ENCODE results near the gene SHROOM3.
"Not testable (repeated sequence)": the region's sequence is repeated elsewhere in the genome, so short reads cannot be mapped to it uniquely, and the experiment has no call there.

SHROOM3 gene

GRCh38 chr4:76407440-76408119 lies 27.4 kb upstream of the SHROOM3 start:
- TF ChIP-seq CTCF (conservative IDR thresholded peaks at IDR 0.05; ENCODE audit: control insufficient read depth, insufficient read depth, low read depth, low read length) = no peak

GRCh38 chr4:76410636-76411035 lies 24.4 kb upstream of the SHROOM3 start:
- no peak overlapping the region for H3K4me3 ChIP-seq (ENCODE audit: control insufficient read depth, low read depth, low read length)
- DNase-seq (ENCODE audit: low read depth) = no peak
- no peak for TF ChIP-seq CTCF (conservative IDR thresholded peaks at IDR 0.05; ENCODE audit: control insufficient read depth, insufficient read depth, low read depth, low read length)

More at GRCh38 chr4:76407440-76408119, 27.4 kb upstream of the SHROOM3 start:
- DNase-seq (ENCODE audit: low read depth) = no peak
- H3K4me3 ChIP-seq (ENCODE audit: control insufficient read depth, low read depth, low read length) = no peak overlapping the region

- no peak for DNase-seq (ENCODE audit: low read depth)
- peak overlapping the region; percentile 29 for H3K4me3 ChIP-seq (ENCODE audit: control insufficient read depth, low read depth, low read length)
- TF ChIP-seq CTCF (conservative IDR thresholded peaks at IDR 0.05; ENCODE audit: control insufficient read depth, insufficient read depth, low read depth, low read length) = no peak
Measured at GRCh38 chr4:76420188-76420761, 14.8 kb upstream of the SHROOM3 start.

GRCh38 chr4:76420762-76421581 lies 14.1 kb upstream of the SHROOM3 start, which contains the start of gene CCDC158:
Gene CCDC158, minus strand, starts transcription at chr4:76421141. Its CDS starts 17,934 bp downstream, at chr4:76403207.
- no peak for TF ChIP-seq CTCF (conservative IDR thresholded peaks at IDR 0.05; ENCODE audit: control insufficient read depth, insufficient read depth, low read depth, low read length)
- peak within 1 kb of the TSS; percentile 29 for H3K4me3 ChIP-seq (ENCODE audit: control insufficient read depth, low read depth, low read length)
- DNase-seq (ENCODE audit: low read depth) = no peak

- H3K4me3 ChIP-seq (ENCODE audit: control insufficient read depth, low read depth, low read length); DNase-seq (ENCODE audit: low read depth): not testable (repeated sequence)
Measured at GRCh38 chr4:76423159-76423558, 11.9 kb upstream of the SHROOM3 start.

- H3K4me3 ChIP-seq (ENCODE audit: control insufficient read depth, low read depth, low read length) = no peak overlapping the region
- DNase-seq (ENCODE audit: low read depth) = no peak
- peak; percentile 9 for TF ChIP-seq CTCF (conservative IDR thresholded peaks at IDR 0.05; ENCODE audit: control insufficient read depth, insufficient read depth, low read depth, low read length)
Measured at GRCh38 chr4:76426272-76426671, 8.8 kb upstream of the SHROOM3 start.

- no peak for DNase-seq (ENCODE audit: low read depth)
- TF ChIP-seq CTCF (conservative IDR thresholded peaks at IDR 0.05; ENCODE audit: control insufficient read depth, insufficient read depth, low read depth, low read length) = no peak
- no peak overlapping the region for H3K4me3 ChIP-seq (ENCODE audit: control insufficient read depth, low read depth, low read length)
Measured at GRCh38 chr4:76429636-76430035, 5.4 kb upstream of the SHROOM3 start.

Data from fibroblast of mammary gland (primary cell).